Activated naive CD4-positive, alpha-beta T cell (primary cell): Measurements from ENCODE around the gene CYTIP.
"Not testable (repeated sequence)": the region's sequence is repeated elsewhere in the genome, so short reads cannot be mapped to it uniquely, and the experiment has no call there.

Experiments
- DNase-seq, 4 experiments: peaks; one replicate each; lab custom pipeline; 2025; lab: John Stamatoyannopoulos, UW

Gene CYTIP

GRCh38 chr2:157368508-157368907 lies 75.4 kb downstream of the CYTIP start:
- DNase-seq: not testable (repeated sequence)

DNA sequence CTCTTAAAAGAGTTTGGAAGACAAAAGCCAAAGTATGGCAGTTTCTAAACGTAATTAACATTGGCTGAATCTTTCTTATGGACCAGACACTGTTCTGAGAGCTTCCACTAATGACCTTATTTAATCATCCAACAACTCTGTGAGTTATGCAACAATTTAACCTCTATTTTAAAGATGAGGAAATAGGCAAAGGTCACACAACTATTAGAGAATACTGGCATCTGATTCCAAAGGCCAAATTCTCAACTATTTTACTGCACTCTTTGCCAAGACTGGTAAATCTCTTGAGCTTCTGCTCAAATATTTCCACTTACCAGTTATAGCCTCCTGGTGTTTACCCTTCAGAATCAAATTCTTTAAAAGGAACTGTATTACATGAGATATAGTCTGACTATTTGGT lies 76.2 kb downstream of the CYTIP start:
- DNase-seq: no peak
